D721Med (cell line): ENCODE data around the gene SHH.

Source experiments
- DNase-seq: peaks from one replicate; pipeline ENCODE4 v3.0.0; 2011; ENCODE audit warnings: low spot score; ENCODE audit not compliant: insufficient read length
- FAIRE-seq: peaks from 2 replicates; lab custom pipeline; 2011; peaks lifted over from hg19 to GRCh38; lab: Jason Lieb, UNC
- CTCF ChIP-seq: IDR thresholded peaks from 2 replicates; pipeline ENCODE4 v1.5.1; 2012; ENCODE audit warnings: mild to moderate bottlenecking, control low read depth; ENCODE audit not compliant: insufficient read depth; ENCODE audit errors: missing control alignments

The SHH gene

GRCh38 chr7:155835446-155836215 is 23.4 kb upstream of the SHH start:
- DNase-seq (no peak), FAIRE-seq (no peak)
- no peak for TF ChIP-seq CTCF

GRCh38 chr7:155834486-155835048 is 22.3 kb upstream of the SHH start:
- DNase-seq (no peak), FAIRE-seq (no peak)
- no peak for TF ChIP-seq CTCF

GRCh38 chr7:155833651-155834050 is 21.4 kb upstream of the SHH start:
- DNase-seq (no peak), FAIRE-seq (no peak)
- no peak for TF ChIP-seq CTCF

GRCh38 chr7:155832581-155832981 is 20.3 kb upstream of the SHH start:
- FAIRE-seq: no peak
- TF ChIP-seq CTCF: no peak
- no peak for DNase-seq

- no peak for TF ChIP-seq CTCF
- DNase-seq: no peak
- FAIRE-seq: no peak
Measured at GRCh38 chr7:155831807-155832524, 19.7 kb upstream of the SHH start.

GRCh38 chr7:155830961-155831806 is 18.9 kb upstream of the SHH start:
- TF ChIP-seq CTCF: no peak
- FAIRE-seq (no peak), DNase-seq (no peak)
